T-helper 1 cell (primary cell): Measurements from ENCODE around the gene KIAA1755.
"Not testable (repeated sequence)": the region's sequence is repeated elsewhere in the genome, so short reads cannot be mapped to it uniquely, and the experiment has no call there.

Experiments used
- DNase-seq, 5 donors: peaks; one replicate each; pipeline ENCODE4 v3.0.0-alpha.2; 2012 to 2020

KIAA1755 gene

DNA sequence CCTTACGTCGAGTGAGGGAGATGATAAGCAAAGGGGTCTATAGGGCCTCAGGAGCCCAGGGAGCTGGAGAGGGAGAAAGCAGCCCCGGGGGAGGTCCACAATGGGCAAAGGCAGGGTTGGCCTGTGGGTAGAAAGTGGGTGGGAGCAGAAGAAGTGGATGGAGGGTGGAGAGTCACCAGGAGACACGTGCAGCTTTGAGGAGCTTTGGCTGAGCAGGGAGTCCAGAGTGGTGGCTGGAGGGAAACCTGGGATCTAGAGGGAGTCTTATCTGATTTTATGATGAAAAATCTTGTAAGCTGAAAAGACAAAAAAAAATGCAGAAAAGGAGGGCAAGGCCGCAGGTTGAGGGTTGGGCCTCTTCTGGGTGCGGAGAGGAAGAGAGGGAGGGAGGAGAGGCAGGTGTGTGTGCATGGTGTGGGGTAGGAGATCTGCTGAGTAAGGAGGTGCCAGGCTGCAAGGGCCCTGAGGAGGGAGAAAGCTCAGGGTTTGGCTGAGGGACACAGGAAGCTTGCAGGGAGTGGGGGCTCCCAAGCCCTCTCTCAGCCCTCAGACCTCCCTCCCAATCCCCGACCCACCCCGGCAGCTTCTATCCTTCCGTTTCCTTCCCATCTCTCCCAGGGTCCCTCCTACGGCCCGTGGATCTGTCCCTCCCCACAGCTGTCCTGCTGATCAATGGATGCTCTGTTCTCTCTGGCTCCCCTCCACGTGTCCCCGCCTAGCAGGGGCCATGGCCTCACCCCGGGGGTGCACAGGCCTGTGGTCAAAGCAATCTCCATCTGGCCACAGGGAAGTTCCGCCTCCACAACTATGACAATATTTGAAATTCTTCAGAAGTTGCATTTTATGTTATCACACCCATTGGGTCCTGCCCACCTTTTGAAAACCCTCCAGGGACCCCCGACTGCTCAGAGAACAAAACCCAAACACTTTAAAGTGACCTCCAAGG lies 26.3 kb upstream of the KIAA1755 start:
- DNase-seq: no peak

DNA sequence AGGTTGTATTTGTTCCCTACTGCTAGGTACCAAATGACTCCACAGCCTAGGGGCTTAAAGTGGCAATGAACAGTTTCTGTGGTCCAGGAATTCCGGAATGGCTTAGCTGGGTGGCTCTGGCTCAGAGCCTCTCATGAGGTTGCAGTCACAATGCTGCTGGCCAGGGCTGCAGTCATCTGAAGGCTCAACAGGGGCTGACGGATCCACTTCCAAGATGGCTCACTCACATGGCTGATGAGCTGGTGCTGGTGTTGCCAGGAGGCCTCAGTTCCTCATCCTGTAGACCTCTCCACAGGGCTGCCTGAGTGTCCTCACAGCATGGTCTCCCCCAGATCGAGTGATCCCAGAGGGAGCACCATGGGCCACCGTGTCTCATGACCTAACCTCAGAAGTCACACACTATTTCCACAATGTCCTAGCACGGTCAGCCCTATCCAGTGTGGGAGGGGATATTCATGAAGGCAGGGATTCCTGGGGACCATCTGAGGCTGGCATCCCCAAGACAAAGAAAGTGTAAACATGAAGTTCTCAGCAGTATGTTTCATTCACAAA lies 24.4 kb upstream of the KIAA1755 start:
- DNase-seq: no peak

DNA sequence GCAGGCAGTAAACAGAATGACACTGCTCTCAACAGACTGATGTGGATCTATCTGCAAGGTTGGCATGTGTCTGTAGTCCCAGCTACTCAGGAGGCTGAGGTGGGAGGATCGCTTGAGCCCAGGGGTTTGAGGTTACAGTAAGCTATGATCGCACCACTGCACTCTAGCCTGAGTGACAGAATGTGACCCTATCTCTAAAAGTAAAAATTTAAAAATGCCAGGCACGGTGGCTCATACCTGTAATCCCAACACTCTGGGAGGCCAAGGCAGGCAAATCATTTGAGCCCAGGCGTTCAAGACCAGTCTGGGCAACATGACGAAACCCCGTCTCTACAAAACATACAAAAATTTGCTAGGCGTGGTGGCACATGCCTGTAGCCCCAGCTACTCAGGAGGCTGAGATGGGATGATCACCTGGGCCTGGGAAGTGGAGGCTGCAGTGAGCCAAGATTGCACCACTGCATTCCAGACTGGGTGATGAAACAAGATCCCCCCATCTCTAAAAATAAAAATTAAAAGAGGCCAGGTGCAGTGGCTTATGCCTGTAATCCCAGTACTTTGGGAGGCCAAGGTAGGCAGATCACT lies 23.6 kb upstream of the KIAA1755 start:
- not testable (repeated sequence) for DNase-seq

DNA sequence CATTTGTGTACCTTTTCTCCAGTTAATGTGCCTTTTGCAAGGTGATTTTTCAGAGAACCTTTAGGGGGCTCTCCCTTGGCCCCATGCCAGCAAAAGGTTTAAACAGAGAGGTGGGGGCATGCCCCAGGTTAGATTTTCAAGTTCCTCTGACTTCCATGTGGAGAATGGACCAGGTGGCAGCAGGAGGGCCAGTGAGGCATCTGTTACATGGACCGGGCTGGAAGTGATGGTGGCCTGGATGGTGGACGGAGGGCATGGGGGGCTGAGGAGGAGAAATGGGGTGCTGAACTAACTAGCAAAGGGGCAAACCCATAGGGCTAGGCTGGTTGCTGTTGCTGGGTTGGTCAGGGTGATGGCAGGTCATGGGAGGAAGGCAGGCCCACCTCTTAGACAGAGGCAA lies 22.7 kb upstream of the KIAA1755 start:
- DNase-seq: no peak

DNA sequence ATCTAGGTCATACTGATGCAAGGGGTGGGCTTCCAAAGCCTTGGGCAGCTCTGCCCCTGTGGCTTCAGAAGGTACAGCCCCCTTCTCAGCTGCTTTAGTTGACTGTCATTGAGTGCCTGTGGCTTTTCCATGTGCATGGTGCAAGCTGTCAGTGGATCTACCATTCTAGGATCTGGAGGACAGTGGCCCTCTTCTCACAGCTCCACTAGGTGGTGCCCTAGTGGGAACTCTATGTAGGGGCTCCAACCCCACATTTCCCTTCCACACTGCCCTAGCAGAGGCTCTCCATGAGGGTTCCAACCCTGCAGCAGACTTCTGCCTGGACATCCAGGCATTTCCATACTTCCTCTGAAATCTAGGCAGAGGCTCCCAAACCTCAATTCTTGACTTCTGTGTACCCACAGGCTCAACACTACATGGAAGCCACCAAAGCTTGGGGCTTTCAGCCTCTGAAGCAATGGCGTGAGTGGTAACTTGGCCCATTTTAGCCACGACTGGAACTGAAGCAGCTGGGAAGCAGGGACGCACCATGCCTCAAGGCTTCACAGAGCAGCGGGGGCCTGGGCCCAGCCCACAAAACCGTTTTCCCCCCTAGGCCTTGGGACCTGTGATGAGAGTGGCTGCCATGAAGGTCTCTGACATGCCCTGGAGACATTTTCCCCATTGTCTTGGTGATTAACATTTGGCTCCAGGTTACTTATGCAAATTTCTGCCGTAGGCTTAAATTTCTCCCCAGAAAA lies 20.8 kb upstream of the KIAA1755 start:
- DNase-seq: not testable (repeated sequence)

DNA sequence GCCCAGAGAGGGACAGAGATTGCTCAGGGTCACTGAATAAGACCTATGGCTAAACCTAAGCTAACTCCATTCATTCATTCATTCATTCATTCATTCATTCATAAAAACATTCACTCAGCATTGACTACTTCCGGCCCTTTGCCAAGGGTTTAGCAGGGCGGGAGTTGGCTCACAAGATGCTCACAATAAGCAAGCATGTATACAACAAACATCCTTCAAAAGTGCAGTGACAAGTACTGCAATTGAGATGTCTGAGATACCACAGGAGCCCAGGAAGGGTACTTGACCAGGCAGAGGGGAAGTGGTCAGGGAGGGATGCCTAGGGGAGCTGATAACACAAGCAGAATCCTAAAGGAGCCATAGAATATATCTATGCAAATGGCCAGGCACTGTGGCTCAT lies 18.2 kb upstream of the KIAA1755 start:
- DNase-seq: no peak

DNA sequence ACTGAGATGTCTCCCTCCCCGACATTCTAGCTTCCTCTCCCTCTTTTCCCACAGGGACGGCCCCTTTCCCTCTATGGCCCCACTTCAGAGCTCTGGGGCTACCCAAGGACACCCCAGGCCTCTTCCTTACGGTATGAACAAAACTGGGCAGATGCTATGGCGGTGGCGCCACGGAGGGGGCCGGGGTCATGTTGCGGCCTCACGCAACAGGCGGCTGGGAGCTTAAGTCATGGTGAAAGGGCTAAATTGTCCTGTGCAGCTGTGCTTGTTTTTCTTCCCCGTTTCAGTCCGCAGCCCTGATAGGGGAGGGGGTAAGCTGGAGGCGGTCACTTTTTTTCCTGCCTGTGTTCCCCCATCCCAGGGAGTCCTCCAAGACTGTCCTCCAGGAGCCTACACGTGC lies 17.6 kb upstream of the KIAA1755 start:
- DNase-seq: no peak

DNA sequence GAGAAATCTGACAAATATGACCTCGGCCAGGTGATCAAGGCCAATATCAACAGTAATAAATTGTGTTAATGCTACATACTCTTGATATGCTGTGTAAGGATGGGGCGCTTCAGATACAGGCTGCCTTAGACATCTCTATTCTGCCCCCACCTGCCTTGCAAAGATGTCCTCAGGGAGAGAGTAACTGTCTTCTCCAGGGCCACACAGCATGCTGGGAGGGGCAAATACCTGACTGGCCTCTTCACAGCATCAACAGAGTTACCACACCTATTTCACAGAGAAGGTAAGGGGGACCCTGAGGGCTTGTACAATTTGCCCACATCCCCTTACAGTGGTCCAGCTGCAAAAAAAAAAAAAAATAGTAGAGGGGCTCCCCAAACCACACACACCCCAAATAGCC lies 17.2 kb upstream of the KIAA1755 start:
- no peak for DNase-seq

DNA sequence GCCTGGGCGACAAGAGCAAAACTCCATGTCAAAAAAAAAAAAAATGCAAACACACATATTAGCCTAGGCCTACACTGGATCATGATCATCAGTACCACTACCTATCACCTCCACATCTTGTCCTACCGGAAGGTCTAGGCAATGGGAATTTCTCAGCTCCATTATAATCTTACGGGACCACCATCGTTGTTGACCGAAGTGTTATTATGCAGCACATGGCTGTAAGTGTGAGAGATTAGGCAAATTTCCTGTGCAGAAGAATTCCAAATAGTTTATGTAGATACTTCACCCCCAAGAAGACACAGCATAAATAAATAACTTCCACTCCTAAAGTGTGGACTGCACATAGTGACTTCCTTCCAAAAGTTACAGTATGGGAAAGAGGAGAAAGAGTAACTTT lies 16.8 kb upstream of the KIAA1755 start:
- DNase-seq: no peak

DNA sequence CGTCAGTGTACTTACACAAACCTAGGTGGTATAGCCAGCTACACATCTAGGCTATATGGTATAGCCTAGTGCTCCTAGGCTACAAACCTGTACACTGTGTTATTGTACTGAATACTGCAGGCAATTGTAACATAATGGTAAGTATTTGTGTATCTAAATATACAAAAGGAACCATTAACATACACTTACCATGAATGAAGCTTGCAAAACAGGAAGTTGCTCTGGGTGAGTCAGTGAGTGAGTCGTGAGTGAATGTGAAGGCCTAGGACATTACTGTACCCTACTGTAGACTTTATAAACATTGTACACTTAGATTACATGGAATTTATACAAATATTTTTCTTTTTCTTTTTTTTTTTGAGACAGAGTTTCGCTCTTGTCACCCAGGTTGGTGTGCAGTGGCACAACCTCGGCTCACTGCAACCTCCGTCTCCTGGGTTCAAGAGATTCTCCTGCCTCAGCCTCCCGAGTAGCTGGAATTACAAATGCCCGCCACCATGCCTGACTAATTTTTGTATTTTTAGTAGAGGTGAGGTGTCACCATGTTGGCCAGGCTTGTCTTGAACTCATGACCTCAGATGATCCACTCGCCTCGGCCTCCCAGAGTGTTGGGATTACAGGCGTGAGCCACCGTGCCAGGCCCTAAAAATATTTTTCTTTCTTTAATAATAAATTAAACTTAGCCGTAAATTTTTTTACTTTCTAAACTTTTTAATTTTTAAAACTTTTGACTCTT lies 15.4 kb upstream of the KIAA1755 start:
- DNase-seq: no peak

DNA sequence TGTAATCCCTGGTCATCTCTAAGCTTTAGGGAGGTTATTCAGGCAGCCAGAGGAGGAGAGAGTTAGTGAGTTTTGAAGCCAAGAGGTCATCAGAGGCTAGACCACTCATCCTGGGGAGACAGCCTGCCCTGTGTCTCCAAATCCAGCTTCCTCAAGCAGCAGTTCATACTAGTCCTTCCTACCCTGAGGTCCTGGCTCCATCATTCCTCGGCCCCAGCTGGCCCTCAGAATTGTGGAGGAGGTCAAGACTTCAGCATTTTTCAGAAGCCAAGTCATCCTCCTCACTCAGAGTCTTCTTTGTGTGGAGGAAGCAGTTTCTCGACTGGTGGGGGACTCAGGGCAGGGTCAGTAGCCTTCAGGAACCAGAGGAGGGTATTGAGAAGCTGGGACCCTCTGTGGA lies 12.4 kb upstream of the KIAA1755 start:
- DNase-seq: no peak

DNA sequence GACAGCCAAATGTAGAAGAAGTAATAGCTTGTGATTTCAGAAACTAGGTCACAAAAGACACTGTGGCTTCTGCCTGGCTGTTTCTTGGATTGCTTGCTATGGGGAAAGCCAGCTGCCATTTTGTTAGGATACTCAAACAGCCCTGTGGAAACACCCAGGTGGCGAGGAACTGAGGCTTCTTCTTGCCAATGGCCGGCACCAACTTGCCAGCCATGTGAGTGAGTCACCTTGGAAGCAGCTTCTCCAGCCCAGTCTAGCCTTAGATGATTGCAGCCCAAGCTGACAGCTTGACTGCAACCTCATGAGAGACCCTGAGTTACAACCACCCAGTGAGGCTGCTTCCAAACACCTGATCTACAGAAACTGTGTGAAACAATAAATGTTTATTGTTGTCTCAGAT lies 11.9 kb upstream of the KIAA1755 start:
- DNase-seq: no peak

DNA sequence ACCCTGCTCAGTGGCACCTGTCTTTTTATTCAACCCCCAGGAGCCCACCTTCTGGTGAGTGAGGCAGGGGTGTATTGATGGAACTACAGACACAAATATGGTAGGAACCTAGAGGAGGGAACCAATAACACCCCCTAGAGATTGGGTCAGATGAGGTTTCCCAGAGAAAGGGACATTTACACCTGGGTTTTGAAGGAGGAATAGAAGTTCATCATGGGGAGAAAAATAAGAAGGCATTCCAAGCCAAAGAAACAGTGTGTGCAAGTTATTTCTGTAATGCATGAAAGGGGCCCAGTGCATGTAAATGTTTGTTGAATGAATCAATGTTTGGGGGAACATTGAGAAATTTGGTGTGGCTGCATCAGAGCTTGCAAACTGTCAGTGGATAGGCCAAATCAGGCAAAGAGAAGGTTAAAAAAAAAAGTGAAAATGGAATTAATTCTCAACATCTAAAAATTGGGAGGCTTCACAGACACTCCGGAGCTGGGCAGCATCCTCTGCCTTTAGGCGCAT lies 11.1 kb upstream of the KIAA1755 start:
- DNase-seq: no peak

DNA sequence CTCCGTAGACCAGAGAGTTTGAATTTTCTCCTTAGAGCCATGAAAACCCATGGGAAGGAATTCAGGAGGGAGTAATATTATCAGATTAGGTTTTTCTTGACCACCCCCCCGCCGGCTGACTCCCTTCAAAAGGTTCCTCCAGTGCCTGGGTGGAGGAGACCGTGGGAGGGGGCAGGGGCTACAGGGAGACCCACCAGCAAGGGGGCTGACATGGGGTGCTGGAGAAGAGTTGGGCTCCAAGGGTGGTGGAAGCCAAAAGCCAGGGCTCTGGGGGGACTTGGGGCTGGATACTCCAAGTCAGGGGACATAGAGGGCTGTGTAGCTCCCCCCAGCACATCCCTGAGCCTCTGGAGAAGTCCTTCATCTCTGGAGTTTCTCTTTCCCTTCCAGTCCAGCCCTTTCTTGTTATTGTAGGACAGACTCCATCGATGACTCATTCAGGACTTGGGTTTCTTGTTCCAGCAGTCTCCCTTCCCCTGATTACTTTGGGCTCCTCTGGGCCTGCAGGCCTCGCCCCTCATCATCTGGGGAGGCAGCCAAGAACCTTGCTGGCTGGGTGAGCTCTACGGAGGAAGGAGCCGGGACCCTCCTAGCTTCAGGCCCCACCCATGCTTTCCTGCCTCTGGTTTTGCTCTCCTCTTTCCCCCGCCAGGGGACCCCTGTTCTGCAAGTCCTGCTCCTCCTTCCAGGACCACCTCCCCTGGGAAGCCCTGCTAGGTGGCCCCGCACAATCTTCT lies 10.5 kb upstream of the KIAA1755 start:
- DNase-seq: no peak

DNA sequence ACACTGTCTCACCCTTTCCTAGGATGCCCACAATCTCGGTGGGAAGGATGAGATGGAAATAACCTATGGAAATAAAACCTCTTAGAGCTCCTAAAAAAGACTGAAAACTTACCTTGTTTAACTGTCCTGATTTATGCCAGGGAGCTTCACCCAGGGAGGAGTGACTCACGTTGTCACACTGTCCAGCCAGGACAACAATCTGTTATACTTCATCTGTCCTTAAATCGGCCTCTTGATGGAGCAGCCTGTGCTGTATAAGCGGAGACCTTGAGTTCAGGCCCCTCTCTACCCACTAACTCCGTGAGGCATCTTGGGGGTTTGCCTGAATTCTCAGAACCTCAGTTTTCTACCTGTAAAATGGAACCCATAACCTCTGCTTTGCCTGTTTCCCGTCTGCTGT lies 9.2 kb upstream of the KIAA1755 start:
- DNase-seq: no peak

DNA sequence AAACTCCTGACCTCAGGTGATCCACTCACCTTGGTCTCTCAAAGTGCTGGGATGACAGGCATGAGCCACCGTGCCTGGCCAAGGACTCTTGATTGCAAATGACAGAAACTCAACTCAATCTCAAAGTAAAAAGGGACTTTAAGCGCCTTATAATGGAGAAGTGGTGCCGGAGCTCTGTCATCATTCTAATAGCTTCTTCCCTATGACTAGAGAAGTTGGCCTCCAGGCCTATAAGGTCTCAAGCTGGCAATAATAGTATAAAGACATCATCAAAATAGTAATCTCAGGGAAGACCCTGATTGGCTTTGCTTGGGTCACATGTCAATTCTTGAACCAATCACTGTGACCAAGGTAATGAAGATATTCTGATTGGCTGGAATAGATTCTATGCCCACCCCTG lies 8.5 kb upstream of the KIAA1755 start:
- DNase-seq: no peak

DNA sequence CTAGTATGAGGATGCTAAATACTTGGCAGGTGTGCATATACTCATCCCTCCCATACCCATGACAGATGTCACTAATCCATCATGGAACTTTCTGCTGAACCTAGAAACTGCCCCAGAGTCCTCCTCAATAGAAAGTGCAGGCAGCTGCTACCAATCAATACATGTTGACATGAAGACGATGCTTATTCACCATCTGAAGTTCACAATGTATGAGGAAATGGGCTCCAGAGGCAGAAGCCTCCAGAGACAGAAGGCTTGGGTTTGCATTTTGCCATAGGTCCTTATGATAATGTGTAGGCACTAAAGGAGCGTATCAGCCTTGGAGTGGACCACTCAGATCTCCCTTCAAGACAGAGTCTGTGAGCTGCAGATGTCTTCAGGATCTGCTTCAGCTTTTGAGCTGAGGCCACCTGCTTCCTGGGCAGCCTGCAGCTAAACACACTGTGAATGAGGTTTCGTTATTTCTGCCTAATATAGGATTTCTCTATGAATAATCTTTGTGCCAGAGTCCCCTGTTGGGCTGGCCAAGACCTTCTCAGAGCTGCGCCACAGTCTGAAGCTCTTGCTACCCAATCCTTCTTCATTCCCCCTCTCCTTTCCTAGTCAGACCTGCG lies 7.5 kb upstream of the KIAA1755 start:
- DNase-seq: no peak

DNA sequence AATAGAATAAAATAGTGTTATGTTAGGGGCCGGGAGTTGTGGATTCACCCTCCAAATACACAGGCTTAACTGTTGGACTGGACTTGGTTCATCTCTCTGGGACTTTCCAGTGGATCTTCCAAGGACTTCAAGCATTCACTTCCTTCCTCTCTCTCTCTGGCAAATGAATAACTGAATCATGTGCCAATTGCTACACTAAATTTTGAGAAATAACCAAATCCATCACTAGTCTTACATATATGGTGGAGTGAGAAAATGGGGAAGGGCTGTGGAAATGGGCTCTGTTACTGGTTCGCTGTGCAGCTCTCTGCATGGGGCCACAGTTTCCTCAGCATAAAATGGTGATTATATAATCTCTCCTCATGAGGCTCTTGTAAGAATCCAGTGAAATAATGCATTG lies 6.8 kb upstream of the KIAA1755 start:
- no peak for DNase-seq

DNA sequence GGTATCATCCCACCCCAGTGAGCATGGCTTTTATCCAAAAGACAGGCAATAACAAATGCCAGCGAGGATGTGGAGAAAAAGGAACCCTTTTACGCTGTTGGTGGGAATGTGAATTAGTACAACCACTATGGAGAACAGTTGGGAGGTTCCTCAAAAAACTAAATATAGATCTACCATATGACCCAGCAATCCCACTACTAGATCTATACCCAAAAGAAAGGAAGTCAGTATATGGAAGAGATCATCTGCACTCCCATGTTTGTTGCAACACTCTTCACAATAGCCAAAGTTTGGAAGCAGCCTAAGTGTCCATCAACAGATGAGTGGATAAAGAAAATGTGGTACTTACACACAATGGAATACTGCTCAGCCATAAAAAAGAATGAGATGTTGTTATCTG lies 5.9 kb upstream of the KIAA1755 start:
- no peak for DNase-seq

DNA sequence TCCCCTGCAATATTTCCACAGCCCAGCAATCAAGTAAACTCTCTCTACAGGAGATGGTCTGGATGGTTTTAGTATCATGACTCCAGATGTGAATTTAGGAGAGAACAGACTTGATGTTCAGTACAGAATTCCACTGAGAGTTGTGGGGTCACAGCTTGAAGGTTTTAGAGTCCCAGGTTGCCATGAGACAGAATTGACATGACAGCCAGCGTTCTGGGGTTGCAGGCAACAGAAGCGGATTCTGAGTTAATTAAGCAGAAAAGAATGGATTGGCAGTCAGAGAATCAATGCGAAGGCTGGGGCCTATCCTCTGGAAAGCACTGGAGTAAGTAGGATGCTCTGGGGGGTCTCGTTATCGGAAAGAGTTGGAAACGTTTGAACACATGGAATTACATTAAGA lies 2.4 kb upstream of the KIAA1755 start:
- no peak for DNase-seq

DNA sequence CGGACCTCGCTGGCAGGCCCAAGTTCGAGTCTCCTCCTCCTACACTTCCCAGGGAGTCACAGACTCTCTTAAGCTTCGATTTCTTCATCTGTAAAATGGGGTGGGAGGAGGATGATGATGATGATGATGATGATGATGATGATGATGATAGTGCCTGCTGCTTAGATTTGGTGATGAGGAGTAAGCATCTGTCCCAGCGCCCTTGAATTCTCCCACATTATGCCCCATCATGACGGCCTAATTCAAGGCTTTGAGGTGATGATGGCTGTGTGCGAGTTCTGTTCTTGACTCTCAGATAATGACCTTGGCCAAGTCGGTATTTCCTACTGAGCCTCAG lies 487 bp upstream of the KIAA1755 start:
- DNase-seq: no peak

DNA sequence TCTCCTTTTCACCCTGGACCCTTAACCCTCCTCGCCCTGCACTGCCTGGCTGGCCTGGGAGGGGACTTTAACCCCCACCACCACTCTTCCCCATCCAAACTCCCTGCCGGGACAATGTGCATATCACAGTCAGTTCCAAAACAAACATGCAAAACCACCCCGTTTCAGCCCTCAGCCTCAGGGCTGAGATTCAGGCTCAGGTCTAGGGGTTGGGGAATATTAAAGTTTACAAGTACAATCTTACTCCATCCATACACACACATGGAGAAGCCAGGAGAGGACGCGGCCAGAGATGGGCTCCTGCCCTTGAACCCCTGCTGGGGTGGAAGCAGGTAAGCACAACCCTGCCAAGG lies 534 bp downstream of the KIAA1755 start:
- no peak for DNase-seq
